ENCODE results near the gene HELZ.

Gene HELZ

DNA sequence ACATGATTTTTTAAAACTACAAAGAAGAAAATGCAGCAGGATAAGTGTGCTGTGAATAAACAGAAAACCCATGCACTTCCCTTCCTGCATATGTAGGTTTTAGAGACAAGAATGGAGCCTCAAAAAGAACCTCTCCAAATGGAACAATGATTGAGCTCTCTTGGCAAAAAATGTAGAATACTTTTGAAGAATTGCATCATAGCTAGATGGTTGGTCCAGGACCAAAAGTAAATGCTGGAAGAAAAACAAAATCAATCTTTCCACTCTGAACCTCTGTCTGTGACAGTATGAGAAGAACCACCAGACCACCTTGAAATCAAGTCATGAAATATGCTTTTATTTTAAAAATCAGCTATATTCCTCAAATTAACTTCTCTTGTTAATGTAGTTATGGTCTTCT, 17.5 kb downstream of the HELZ start:
- peaks cover 8% of the 10 kb centered on the region for H3K4me1 Mint-ChIP-seq
- no peaks in the 10 kb centered on the region for H3K9me3 Mint-ChIP-seq
- no peak overlapping the region for H3K4me3 Mint-ChIP-seq
- peaks cover 59% of the 10 kb centered on the region for H3K36me3 Mint-ChIP-seq (ENCODE audit: low read depth)
- TF ChIP-seq, protein P1, sequence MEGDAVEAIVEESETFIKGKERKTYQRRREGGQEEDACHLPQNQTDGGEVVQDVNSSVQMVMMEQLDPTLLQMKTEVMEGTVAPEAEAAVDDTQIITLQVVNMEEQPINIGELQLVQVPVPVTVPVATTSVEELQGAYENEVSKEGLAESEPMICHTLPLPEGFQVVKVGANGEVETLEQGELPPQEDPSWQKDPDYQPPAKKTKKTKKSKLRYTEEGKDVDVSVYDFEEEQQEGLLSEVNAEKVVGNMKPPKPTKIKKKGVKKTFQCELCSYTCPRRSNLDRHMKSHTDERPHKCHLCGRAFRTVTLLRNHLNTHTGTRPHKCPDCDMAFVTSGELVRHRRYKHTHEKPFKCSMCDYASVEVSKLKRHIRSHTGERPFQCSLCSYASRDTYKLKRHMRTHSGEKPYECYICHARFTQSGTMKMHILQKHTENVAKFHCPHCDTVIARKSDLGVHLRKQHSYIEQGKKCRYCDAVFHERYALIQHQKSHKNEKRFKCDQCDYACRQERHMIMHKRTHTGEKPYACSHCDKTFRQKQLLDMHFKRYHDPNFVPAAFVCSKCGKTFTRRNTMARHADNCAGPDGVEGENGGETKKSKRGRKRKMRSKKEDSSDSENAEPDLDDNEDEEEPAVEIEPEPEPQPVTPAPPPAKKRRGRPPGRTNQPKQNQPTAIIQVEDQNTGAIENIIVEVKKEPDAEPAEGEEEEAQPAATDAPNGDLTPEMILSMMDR (IDR thresholded peaks at IDR 0.05; ENCODE audit: unreplicated experiment in 3 of 3) = no peak
- no peaks in the 10 kb centered on the region for H3K27me3 Mint-ChIP-seq (ENCODE audit: low read depth)
- H3K27ac Mint-ChIP-seq = peak overlapping the region in 2 of 3 experiments; percentile 40 to 88

DNA sequence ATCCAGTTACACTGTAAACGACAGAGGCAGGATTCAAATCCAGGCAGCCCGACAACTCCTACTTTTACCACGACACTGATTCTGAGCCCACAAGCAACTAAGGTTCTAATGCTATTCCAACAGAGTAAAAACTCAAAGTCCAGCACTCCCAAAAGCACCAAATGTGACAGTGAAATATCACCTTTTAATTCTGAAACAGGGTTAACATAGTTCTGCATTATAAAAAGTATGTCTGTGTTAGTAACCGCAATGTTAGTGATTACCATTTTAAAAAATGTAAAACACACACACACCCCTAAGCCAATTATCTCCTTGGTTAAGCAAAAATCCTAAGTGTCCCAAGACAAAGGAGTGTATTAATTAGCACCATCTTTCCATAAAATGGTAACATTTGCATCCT, 19.7 kb downstream of the HELZ start:
- H3K4me3 Mint-ChIP-seq = no peak overlapping the region
- H3K9me3 Mint-ChIP-seq = no peaks in the 10 kb centered on the region
- H3K4me1 Mint-ChIP-seq = peaks cover 13% of the 10 kb centered on the region
- H3K36me3 Mint-ChIP-seq (ENCODE audit: low read depth) = peaks cover 55% of the 10 kb centered on the region
- H3K27me3 Mint-ChIP-seq (ENCODE audit: low read depth) = no peaks in the 10 kb centered on the region
- no peak overlapping the region for H3K27ac Mint-ChIP-seq
- TF ChIP-seq, protein P1 (IDR thresholded peaks at IDR 0.05; ENCODE audit: unreplicated experiment in 3 of 3) = no peak

DNA sequence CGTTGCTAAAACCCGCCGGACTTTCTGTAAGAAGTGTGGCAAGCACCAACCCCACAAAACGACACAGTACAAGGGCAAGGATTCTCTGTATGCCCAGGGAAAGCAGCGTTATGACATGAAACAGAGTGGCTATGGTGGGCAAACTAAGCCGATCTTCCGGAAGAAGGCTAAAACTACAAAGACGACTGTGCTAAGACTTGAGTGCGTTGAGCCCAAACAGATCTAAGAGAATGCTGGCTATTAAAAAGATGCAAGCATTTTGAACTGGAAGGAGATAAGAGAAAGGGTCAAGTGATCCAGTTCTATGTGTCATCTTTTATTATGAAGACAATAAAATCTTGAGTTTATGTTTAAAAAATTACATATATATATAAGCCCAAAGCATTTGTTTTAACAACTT, 20.3 kb downstream of the HELZ start:
- Mint-ChIP-seq H3K9me3 (no peaks in the 10 kb centered on the region), H3K4me1 (peaks cover 13% of the 10 kb centered on the region), H3K27me3 (ENCODE audit: low read depth) (no peaks in the 10 kb centered on the region), H3K36me3 (ENCODE audit: low read depth) (peaks cover 58% of the 10 kb centered on the region), H3K27ac (no peak overlapping the region), H3K4me3 (no peak overlapping the region)
- TF ChIP-seq, protein P1 (IDR thresholded peaks at IDR 0.05; ENCODE audit: unreplicated experiment in 3 of 3) = no peak

DNA sequence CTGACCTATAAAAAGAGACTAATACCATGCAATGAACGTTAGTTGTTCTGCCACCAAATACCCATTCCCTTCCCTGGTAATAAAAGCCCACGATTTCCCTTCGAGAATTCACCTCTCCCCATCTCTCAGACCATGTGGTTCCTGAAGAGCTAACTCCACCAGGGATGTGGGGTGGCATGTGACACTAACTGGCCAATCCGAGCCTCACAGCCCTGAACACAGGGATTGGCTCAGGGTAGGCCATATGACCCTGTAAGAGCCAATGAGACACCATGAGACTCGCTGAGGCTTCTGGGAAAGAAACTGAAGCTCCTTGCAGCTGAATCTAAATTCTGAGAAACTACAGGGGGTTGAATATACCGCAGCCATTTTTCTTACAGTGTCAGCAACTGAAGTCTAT, 21.1 kb downstream of the HELZ start:
- H3K9me3 Mint-ChIP-seq = no peaks in the 10 kb centered on the region
- peak overlapping the region in 1 of 3 experiments; percentile 6 for H3K27ac Mint-ChIP-seq
- H3K36me3 Mint-ChIP-seq (ENCODE audit: low read depth) = peaks cover 51% of the 10 kb centered on the region
- H3K4me1 Mint-ChIP-seq = peaks cover 13% of the 10 kb centered on the region
- H3K4me3 Mint-ChIP-seq = no peak overlapping the region
- no peaks in the 10 kb centered on the region for H3K27me3 Mint-ChIP-seq (ENCODE audit: low read depth)
- TF ChIP-seq, protein P1 (IDR thresholded peaks at IDR 0.05; ENCODE audit: unreplicated experiment in 3 of 3) = no peak

DNA sequence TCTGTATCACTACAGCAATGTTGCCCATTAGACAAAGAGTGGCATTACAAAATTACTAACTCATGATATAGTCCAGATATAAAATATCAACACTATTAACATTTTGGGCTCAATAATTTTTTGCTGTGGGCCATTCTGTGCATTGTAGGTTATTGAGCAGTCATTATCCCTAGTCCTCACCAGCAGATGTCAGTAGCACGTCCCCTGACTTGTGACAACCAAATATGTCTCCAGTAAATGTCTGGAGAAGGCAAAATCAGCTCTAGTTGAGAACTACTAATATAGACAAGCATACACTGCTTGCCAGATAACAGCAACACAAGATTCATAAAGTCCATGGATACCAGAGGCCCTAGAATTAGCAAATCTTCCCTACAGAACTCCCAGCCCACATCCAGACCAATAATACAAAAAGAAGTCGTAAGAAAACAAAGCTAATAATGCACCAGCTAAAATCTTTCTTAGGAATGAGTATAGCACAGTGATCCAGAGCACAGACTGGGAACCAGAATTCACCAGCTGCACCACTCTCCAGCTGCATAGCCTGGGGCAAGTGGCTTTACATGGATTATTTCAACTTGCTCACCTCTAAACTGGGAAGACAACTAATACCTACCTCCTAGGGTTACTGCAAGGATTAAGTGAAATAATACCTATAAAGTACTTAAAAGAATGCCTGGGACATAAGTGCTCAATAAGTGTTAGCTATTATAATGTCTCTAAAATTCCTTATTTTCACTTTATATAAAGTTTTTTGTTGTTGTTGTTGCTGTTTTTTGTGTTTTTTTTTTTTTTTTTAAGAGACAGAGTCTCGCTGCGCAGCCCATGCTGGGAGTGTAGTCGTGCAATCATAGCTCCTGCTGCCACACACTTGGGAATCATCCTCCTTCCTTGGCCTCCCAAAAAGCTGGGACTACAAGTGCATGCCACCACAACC, 23.7 kb downstream of the HELZ start:
- TF ChIP-seq, protein P1 (IDR thresholded peaks at IDR 0.05; ENCODE audit: unreplicated experiment in 3 of 3) = peak; percentile 59 to 67 (median 61)
- H3K9me3 Mint-ChIP-seq = no peaks in the 10 kb centered on the region
- peaks cover 44% of the 10 kb centered on the region for H3K36me3 Mint-ChIP-seq (ENCODE audit: low read depth)
- no peak overlapping the region for H3K4me3 Mint-ChIP-seq
- H3K4me1 Mint-ChIP-seq = peaks cover 5% of the 10 kb centered on the region
- H3K27me3 Mint-ChIP-seq (ENCODE audit: low read depth) = no peaks in the 10 kb centered on the region
- peak overlapping the region; percentile 2 to 71 (median 16) for H3K27ac Mint-ChIP-seq

Data from nephron (organoid).